Stimulated activated CD4-positive, alpha-beta T cell treated with anti-CD3 and anti-CD28 coated beads, Interleukin-2, amount 100 ng/mL, for 48 hours (primary cell): ENCODE measurements around the gene NGB.

Source experiments
- DNase-seq, 2 donors: peaks; one replicate each; pipeline ENCODE4 v3.0.0-alpha.2; 2020

The NGB gene

GRCh38 chr14:77225892-77226557, 45.0 kb downstream of the NGB start:
- no peak for DNase-seq

GRCh38 chr14:77225254-77225653, 45.8 kb downstream of the NGB start:
- no peak for DNase-seq

GRCh38 chr14:77224212-77224611, 46.8 kb downstream of the NGB start:
- DNase-seq: no peak

- no peak for DNase-seq
These were observed 48.3 kb downstream of the NGB start for GRCh38 chr14:77222546-77223225.

GRCh38 chr14:77221241-77221871, 49.6 kb downstream of the NGB start:
- DNase-seq: no peak

- DNase-seq: no peak
These were observed 50.6 kb downstream of the NGB start for GRCh38 chr14:77220246-77221017.

- DNase-seq: no peak
These were observed 51.4 kb downstream of the NGB start for GRCh38 chr14:77219591-77219990.

GRCh38 chr14:77217551-77217950, 53.5 kb downstream of the NGB start:
- DNase-seq: no peak
